Measurements from ENCODE around the gene OR6A2.

OR6A2 gene

DNA sequence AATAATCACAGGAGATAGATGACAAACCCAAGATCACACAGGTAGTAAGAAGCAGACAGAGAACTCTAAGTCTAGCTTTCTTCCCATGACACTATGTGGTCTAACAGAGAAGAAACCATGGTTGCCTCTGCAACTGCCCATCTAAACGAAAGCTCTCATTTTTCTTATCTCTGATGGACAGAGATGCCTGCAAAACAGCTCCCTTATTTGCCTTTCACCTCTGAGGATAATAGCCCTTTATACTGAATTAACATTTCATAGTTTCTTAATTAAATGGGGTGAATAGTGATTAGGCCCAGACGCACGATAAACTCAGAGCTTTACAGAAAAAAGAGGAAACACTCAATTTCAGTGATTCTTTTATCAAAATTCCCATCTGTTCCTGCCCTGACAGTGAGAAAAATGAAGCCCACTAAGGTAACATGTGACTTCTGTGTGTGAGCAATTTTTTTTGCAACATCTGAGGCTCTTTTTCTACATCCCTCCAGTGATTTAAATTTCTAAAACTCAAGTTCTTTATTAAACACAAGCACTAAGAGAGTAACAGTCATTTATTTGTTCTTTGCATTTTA is 52.3 kb downstream of the OR6A2 start:
- Histone ChIP-seq H3K4me1 (no peaks in the 10 kb centered on the region), H3K27ac (no peak overlapping the region), H3K4me2 (ENCODE audit: low read length) (no peak overlapping the region), H3K9ac (no peak overlapping the region), H3K36me3 (ENCODE audit: control insufficient read depth, insufficient read depth, low read length) (no peaks in the 10 kb centered on the region), H3K79me2 (no peaks in the 10 kb centered on the region), H3K9me3 (ENCODE audit: control insufficient read depth, low read length) (no peaks in the 10 kb centered on the region), H3K4me3 (ENCODE audit: low read depth, low read length) (no peak overlapping the region), H3K27me3 (ENCODE audit: control insufficient read depth, insufficient read depth, low read length) (no peaks in the 10 kb centered on the region), H2AFZ (no peak overlapping the region)
- TF ChIP-seq, protein P1, sequence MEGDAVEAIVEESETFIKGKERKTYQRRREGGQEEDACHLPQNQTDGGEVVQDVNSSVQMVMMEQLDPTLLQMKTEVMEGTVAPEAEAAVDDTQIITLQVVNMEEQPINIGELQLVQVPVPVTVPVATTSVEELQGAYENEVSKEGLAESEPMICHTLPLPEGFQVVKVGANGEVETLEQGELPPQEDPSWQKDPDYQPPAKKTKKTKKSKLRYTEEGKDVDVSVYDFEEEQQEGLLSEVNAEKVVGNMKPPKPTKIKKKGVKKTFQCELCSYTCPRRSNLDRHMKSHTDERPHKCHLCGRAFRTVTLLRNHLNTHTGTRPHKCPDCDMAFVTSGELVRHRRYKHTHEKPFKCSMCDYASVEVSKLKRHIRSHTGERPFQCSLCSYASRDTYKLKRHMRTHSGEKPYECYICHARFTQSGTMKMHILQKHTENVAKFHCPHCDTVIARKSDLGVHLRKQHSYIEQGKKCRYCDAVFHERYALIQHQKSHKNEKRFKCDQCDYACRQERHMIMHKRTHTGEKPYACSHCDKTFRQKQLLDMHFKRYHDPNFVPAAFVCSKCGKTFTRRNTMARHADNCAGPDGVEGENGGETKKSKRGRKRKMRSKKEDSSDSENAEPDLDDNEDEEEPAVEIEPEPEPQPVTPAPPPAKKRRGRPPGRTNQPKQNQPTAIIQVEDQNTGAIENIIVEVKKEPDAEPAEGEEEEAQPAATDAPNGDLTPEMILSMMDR (IDR thresholded peaks at IDR 0.05), result no peak

DNA sequence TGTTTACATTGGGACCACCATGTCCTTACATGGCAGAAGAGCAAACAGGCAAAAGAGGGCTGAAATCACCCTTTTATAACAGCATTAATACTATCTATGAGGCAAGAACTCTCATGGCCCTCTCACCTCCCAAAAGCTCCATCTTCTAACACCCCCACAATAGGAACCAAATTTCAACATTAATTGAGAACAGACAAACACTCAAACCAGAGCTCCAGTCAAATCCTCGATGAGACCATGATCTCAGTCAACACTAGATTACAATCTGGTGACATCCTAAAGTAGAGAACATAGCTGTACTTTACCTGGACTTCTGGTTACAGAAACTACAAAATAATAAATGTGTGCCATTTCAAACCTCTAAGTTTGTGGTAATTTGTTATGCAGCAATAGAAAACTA is 52.9 kb downstream of the OR6A2 start:
- peak overlapping the region; percentile 45 for H3K4me3 ChIP-seq (ENCODE audit: low read depth, low read length)
- H3K27ac ChIP-seq, result peak overlapping the region; percentile 38
- no peaks in the 10 kb centered on the region for H3K79me2 ChIP-seq
- H3K9ac ChIP-seq, result no peak overlapping the region
- H3K9me3 ChIP-seq (ENCODE audit: control insufficient read depth, low read length), result no peaks in the 10 kb centered on the region
- H3K27me3 ChIP-seq (ENCODE audit: control insufficient read depth, insufficient read depth, low read length), result no peaks in the 10 kb centered on the region
- H2AFZ ChIP-seq, result no peak overlapping the region
- H3K36me3 ChIP-seq (ENCODE audit: control insufficient read depth, insufficient read depth, low read length), result no peaks in the 10 kb centered on the region
- TF ChIP-seq, protein P1 (IDR thresholded peaks at IDR 0.05), result no peak
- H3K4me2 ChIP-seq (ENCODE audit: low read length), result peak overlapping the region; percentile 33
- no peaks in the 10 kb centered on the region for H3K4me1 ChIP-seq

DNA sequence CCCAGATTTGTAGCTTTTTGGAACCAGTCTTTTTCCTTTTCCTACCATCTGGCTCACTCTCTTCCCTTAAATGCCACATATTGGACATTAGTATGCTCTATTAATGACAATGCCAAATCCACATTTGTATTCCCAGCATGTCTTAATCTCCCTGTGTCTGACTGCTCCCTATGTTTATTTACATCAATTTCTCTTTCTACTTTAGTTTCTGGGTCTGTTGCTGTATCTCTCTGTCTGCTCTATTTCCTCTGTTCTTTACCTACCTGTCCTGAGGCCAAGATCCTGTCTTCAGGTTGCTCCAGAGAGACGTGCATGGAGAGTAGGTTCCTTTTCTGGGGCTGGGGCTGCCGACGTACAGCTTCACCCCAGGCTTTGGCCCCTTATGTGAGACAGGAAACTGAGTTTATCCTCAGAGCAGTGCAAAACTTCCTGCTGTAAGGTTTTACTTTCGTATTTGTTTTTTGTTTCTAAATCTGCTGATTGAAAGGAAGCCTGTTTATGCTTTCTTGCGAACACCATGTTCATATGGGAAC is 53.3 kb downstream of the OR6A2 start:
- Histone ChIP-seq H3K36me3 (ENCODE audit: control insufficient read depth, insufficient read depth, low read length) (no peaks in the 10 kb centered on the region), H3K4me3 (ENCODE audit: low read depth, low read length) (peak overlapping the region; percentile 45), H3K27ac (peak overlapping the region; percentile 38), H3K27me3 (ENCODE audit: control insufficient read depth, insufficient read depth, low read length) (no peaks in the 10 kb centered on the region), H3K4me2 (ENCODE audit: low read length) (peak overlapping the region; percentile 33), H3K79me2 (no peaks in the 10 kb centered on the region), H2AFZ (no peak overlapping the region), H3K9me3 (ENCODE audit: control insufficient read depth, low read length) (no peaks in the 10 kb centered on the region), H3K9ac (no peak overlapping the region), H3K4me1 (no peaks in the 10 kb centered on the region)
- TF ChIP-seq, protein P1 (IDR thresholded peaks at IDR 0.05), result no peak

DNA sequence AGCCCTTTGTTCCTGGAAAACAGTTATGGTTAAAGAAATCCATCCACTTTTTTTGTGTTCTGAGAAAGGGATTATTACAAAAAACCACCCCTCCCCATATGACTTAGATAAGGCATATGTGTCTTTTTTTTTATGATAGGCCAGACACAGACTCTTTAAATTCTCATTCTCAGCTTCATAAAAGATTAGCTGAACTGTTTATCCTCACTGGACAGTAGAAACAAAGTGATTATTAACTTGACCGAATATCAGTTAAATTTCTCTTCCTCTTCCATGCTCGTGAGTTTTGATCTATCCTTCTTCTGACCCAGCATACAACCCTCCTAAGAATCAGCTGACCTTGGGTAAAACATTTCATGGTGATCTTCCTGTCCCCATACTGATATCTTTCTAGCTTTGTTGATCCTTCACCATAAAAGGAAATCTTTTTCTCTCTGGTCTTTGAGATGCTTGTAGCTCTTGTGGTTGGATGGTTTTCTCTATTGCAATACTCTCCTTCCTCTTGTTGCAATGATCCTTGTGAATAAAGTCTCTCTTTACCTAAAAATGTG is 53.9 kb downstream of the OR6A2 start:
- Histone ChIP-seq H2AFZ (no peak overlapping the region), H3K27ac (peak overlapping the region; percentile 38), H3K79me2 (no peaks in the 10 kb centered on the region), H3K4me3 (ENCODE audit: low read depth, low read length) (peak overlapping the region; percentile 45), H3K4me1 (no peaks in the 10 kb centered on the region), H3K36me3 (ENCODE audit: control insufficient read depth, insufficient read depth, low read length) (no peaks in the 10 kb centered on the region), H3K4me2 (ENCODE audit: low read length) (peak overlapping the region; percentile 33), H3K9me3 (ENCODE audit: control insufficient read depth, low read length) (no peaks in the 10 kb centered on the region), H3K9ac (no peak overlapping the region), H3K27me3 (ENCODE audit: control insufficient read depth, insufficient read depth, low read length) (no peaks in the 10 kb centered on the region)
- TF ChIP-seq, protein P1 (IDR thresholded peaks at IDR 0.05), result no peak

DNA sequence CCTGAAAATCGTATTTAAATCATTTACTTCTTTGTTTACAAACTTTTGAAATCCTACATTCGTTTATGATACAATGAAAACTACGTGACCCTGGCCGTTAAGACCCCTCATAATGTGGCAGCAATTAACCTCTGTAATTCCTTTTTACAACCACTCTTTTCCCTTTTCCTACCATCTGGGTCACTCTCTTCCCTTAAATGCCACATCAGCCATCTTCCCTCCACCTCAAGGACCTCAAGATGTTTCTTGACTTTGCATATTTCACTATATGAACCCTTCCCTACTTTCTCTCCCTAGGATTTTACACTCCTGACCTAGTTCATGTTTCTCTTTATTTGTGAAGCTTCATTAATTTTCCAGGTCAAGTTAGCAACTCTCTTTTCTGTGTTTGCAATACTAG is 54.5 kb downstream of the OR6A2 start:
- Histone ChIP-seq H3K4me2 (ENCODE audit: low read length) (no peak overlapping the region), H3K9ac (no peak overlapping the region), H3K36me3 (ENCODE audit: control insufficient read depth, insufficient read depth, low read length) (no peaks in the 10 kb centered on the region), H3K27me3 (ENCODE audit: control insufficient read depth, insufficient read depth, low read length) (no peaks in the 10 kb centered on the region), H2AFZ (no peak overlapping the region), H3K27ac (peak overlapping the region; percentile 38), H3K9me3 (ENCODE audit: control insufficient read depth, low read length) (no peaks in the 10 kb centered on the region), H3K79me2 (no peaks in the 10 kb centered on the region), H3K4me1 (no peaks in the 10 kb centered on the region), H3K4me3 (ENCODE audit: low read depth, low read length) (no peak overlapping the region)
- TF ChIP-seq, protein P1 (IDR thresholded peaks at IDR 0.05), result no peak

Data from parathyroid adenoma (tissue), 2 donors.